Endothelial cell of umbilical vein (primary cell): ENCODE results near the gene PPOX.

Experiments
- CTCF ChIP-seq, 2 donors: IDR thresholded peaks; 1 replicate in 1 of 2; 2 replicates in 1 of 2; pipeline ENCODE4 v1.5.1; 2011; ENCODE audit warnings: low read length in 2 of 2, mild to moderate bottlenecking in 2 of 2, moderate library complexity in 2 of 2, control low read depth in 1 of 2, inconsistent platforms in 1 of 2, low read depth in 1 of 2; ENCODE audit not compliant: insufficient read depth in 1 of 2; ENCODE audit errors: extremely low read depth in 1 of 2
- EZH2 ChIP-seq: IDR thresholded peaks from 2 replicates; pipeline ENCODE4 v1.6.1; 2012; ENCODE audit warnings: borderline replicate concordance, low read depth, mild to moderate bottlenecking, moderate library complexity, low read length, inconsistent platforms; ENCODE audit not compliant: severe bottlenecking
- JUN ChIP-seq: IDR thresholded peaks from 2 replicates; pipeline ENCODE4 v1.6.1; 2011; ENCODE audit warnings: borderline replicate concordance, low read depth; ENCODE audit not compliant: insufficient read length, insufficient read depth
- POLR2A ChIP-seq: IDR thresholded peaks from 2 replicates; pipeline ENCODE4 v1.6.1; 2012; ENCODE audit warnings: low read depth, mild to moderate bottlenecking, control low read depth, low read length
- POLR2AphosphoS5 ChIP-seq: IDR thresholded peaks from 2 replicates; pipeline ENCODE4 v1.6.1; 2012; ENCODE audit warnings: low read depth, mild to moderate bottlenecking, control low read depth, low read length, moderate library complexity; ENCODE audit not compliant: insufficient read depth
- TF ChIP-seq, protein P1 (sequence below): IDR thresholded peaks from 2 replicates; pipeline ENCODE4 v1.6.1; 2011; ENCODE audit not compliant: insufficient read depth, insufficient read length

- TF ChIP-seq CTCF (IDR thresholded peaks at IDR 0.05; ENCODE audit: extremely low read depth in 1 of 2, insufficient read depth in 1 of 2, low read depth in 1 of 2, low read length in 2 of 2), result no peak
- no peak for TF ChIP-seq POLR2AphosphoS5
- TF ChIP-seq, protein P1, sequence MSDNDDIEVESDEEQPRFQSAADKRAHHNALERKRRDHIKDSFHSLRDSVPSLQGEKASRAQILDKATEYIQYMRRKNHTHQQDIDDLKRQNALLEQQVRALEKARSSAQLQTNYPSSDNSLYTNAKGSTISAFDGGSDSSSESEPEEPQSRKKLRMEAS, result no peak
- no peak for TF ChIP-seq POLR2A
- TF ChIP-seq EZH2, result no peak
- no peak for TF ChIP-seq JUN
Observed at GRCh38 chr1:161130266-161130665, 36.0 kb upstream of the PPOX start.
